Activated T-helper 9 cell treated with anti-CD3 and anti-CD28 coated beads, Interleukin-2, amount 50 U/mL, for 16 hours (primary cell): Measurements from ENCODE around the gene CALY.

ENCODE experiments used
- DNase-seq: peaks from one replicate; pipeline ENCODE4 v3.0.0-alpha.2; 2020; ENCODE audit warnings: low read depth

The CALY gene

GRCh38 chr10:133366751-133367150, 30.1 kb upstream of the CALY start:
- no peak for DNase-seq

GRCh38 chr10:133366130-133366478, 29.4 kb upstream of the CALY start:
- no peak for DNase-seq

- no peak for DNase-seq
Observed at GRCh38 chr10:133365461-133366129, 28.9 kb upstream of the CALY start.

- DNase-seq, result no peak
Observed at GRCh38 chr10:133364645-133365431, 28.1 kb upstream of the CALY start.

GRCh38 chr10:133362846-133363245, 26.1 kb upstream of the CALY start:
- no peak for DNase-seq

GRCh38 chr10:133361773-133362441, 25.2 kb upstream of the CALY start:
- no peak for DNase-seq

- DNase-seq, result no peak
Observed at GRCh38 chr10:133361227-133361626, 24.5 kb upstream of the CALY start.

GRCh38 chr10:133359972-133360610, 23.4 kb upstream of the CALY start:
- no peak for DNase-seq

GRCh38 chr10:133359554-133359971, 22.9 kb upstream of the CALY start:
- no peak for DNase-seq

- DNase-seq, result no peak
Observed at GRCh38 chr10:133358925-133359310, 22.2 kb upstream of the CALY start.

- DNase-seq, result no peak
Observed at GRCh38 chr10:133358162-133358924, 21.6 kb upstream of the CALY start.

GRCh38 chr10:133357285-133358161, 20.8 kb upstream of the CALY start, which contains the start of gene FUOM:
TSS of gene FUOM (minus strand) at chr10:133358019. CDS start at chr10:133358007, 12 bp downstream.
- DNase-seq, result peak; percentile 64

GRCh38 chr10:133356549-133357284, 20.0 kb upstream of the CALY start:
- no peak for DNase-seq

- no peak for DNase-seq
Observed at GRCh38 chr10:133355991-133356390, 19.3 kb upstream of the CALY start.

- no peak for DNase-seq
Observed at GRCh38 chr10:133355266-133355665, 18.6 kb upstream of the CALY start.

GRCh38 chr10:133354672-133355240, 18.1 kb upstream of the CALY start:
- no peak for DNase-seq

- no peak for DNase-seq
Observed at GRCh38 chr10:133353988-133354605, 17.4 kb upstream of the CALY start.

- DNase-seq, result no peak
Observed at GRCh38 chr10:133353202-133353959, 16.7 kb upstream of the CALY start.
